LNCAP (cell line): ENCODE results near the gene PTGER3.

Experiments used
- TF ChIP-seq, protein P1 (sequence below): fragments of 450-650 bp; IDR thresholded peaks from 2 replicates; pipeline ENCODE4 v1.5.1; 2017; ENCODE audit warnings: mild to moderate bottlenecking

PTGER3 gene

DNA sequence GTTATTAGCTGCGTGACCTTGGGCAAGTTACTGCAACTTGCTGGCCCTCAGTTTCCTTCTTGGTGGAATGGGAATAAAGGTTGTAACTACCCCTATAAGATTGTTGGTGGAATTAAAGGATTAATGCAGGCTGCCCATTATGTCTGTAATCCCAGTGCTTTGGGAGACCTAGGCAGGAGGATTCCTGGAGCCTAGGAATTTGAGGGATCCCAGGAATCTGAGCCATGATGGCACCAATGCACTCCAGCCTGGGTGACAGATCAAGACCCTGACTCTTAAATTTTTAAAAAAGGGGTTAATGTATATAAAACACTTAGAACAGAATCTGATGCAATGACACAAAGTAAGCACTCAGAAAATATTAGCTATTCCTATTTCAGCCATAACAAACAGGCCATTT lies 67.3 kb downstream of the PTGER3 start:
- TF ChIP-seq, protein P1, sequence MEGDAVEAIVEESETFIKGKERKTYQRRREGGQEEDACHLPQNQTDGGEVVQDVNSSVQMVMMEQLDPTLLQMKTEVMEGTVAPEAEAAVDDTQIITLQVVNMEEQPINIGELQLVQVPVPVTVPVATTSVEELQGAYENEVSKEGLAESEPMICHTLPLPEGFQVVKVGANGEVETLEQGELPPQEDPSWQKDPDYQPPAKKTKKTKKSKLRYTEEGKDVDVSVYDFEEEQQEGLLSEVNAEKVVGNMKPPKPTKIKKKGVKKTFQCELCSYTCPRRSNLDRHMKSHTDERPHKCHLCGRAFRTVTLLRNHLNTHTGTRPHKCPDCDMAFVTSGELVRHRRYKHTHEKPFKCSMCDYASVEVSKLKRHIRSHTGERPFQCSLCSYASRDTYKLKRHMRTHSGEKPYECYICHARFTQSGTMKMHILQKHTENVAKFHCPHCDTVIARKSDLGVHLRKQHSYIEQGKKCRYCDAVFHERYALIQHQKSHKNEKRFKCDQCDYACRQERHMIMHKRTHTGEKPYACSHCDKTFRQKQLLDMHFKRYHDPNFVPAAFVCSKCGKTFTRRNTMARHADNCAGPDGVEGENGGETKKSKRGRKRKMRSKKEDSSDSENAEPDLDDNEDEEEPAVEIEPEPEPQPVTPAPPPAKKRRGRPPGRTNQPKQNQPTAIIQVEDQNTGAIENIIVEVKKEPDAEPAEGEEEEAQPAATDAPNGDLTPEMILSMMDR: no peak

DNA sequence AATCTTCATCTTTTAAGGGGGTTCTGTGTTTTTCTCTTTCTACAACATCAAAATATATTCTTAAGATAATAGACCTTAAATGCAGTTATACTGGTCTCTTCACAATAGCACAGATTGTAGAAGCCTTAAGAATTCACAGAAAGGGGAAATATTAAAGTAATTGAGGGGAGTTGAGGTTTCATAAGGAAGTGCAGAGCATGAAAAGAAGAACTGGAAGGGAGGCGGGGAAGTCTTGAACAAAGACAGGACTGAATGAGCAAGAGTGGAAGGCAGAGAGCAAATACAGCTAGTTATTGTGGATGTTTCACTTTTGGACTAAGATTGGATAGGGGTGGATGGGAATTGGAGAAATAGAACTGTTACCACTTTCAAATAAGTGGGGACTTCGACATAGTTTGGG lies 67.7 kb downstream of the PTGER3 start:
- TF ChIP-seq, protein P1: no peak

DNA sequence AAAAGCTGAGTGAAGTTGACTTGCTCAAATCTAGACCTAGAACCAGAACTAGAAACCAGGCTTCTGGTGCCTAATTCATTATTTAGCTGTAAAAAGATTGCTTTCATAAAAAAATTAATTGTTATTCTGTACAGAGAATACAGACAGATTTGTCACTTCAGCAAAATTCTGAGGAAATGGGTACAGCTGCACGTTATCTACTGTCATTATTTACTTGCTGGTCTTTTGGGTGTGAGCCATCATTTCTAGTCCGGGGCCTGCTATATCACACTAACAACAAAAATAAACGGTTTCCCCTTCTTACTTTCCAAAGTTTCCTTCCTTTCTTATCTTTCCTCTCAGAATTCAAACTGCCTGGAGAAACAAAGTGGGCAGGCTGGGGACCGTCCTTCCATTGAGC lies 68.3 kb downstream of the PTGER3 start:
- TF ChIP-seq, protein P1: no peak

DNA sequence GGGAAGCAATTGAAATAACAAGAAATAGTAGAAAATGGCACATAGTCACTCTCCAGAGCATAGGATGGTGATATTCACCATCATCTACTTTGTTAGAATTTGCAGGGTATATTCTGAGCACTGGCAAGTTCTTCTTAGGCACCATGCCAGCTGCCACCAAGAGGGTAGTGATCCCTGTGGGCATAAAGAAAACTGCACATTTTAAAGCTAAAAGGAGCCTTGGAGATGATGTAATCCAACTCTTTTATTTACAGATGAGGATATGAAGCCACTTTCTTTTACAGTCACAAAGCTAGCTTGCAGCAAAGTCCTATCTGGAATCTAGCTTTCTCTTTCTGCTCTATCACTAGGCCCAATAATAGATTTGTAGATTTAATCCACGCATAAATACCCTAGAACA lies 69.0 kb downstream of the PTGER3 start:
- TF ChIP-seq, protein P1: no peak

DNA sequence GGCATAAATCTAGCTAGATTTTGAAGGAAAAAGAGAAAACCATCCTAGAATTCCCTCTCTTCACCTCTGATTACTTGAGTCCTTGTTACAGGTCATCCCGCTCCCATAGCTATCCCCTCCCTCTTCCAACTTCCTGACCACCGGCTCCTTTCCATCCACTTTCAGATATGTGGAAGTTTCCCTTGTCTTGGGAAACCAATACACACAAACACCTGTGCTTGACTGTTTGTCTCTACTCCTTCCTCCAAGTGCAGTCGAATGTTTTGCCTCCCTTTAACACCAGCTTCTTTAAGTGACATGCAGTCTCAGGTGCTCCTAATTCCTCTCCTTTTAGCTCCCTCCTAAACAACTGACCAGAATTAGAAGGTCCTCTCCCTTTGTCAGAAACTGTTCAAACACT lies 70.0 kb downstream of the PTGER3 start:
- TF ChIP-seq, protein P1: no peak

DNA sequence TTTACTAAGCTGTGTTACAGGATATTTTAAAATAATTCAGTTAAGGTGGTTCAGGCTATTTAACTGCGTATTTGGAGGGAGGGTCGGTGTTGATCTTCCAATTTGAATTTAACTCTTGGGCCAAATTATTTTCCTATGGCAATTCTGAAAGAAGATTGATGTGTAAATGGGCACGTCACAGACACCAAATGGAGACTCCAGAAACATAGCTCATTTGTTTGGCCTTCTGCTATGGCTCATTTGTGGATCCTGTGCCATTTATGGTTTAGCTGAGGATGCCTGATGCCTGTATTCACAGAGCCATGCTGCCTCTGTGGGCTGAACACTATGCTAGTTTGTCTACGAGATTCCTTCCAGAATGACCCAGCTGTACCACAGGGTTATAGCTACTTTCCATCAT lies 70.6 kb downstream of the PTGER3 start:
- TF ChIP-seq, protein P1: no peak

DNA sequence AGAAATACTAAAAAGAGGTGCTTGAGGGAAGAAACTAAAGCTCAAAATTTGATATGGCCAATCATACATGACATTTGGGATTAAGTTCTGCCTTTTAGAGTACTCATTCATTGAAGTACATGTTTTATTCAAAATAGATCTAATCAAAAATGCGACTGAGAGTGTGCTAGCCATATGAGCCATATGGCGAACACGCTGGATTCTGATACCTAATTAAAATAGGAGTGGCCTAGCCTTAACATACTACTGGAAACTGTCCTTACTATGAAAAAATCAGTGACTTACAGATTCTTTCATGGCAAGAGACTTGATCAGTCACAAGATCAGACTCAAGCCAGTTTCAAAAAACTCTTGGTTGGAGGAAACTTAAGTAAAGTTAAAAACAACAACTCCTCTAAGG lies 73.9 kb downstream of the PTGER3 start:
- TF ChIP-seq, protein P1: no peak

DNA sequence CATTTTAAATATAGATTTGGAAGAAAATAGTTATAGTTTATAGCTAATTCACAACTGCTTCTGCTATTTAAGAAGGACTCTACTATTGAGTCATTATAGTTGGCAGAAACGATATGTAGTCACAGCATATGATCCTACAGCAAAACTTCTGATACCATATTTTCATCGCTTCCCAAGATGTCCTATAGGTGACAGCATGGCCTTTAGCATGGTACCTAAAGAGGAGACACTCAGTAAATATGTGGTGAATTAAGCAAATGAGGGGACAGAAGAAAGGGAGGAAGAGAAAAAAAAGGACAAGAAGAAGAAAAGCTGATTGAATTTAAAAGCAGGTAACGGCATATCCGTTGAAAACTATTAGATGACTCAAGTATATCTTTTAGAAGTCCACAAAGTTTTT lies 77.2 kb downstream of the PTGER3 start:
- TF ChIP-seq, protein P1: no peak
